Stimulated activated CD4-positive, alpha-beta T cell treated with anti-CD3 and anti-CD28 coated beads, Interleukin-4, amount 100 ng/mL, for 48 hours (primary cell): ENCODE measurements around the gene CCDC82.

ENCODE experiments used
- DNase-seq, 2 donors: peaks; one replicate each; pipeline ENCODE4 v3.0.0-alpha.2; 2020; ENCODE audit warnings: low read depth in 2 of 2

CCDC82 gene

DNA sequence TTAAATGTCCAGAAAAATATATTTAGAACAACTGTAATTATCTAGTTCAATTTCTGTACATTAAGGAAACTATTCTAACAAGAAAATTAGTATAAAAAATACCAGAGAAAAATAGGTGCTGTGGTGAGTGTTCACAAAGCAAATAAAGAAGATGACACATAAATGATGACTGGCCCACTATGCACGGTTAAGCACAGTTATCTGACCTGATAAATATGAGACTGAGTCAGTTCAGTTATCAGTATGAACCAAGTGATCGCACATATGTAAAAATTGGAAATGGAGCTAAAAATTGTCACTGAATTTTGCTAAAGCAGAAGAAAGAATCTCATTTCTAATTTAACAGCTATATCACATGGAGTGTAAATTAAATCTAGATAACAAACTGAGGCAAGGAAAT lies 27.9 kb downstream of the CCDC82 start:
- DNase-seq, result no peak

DNA sequence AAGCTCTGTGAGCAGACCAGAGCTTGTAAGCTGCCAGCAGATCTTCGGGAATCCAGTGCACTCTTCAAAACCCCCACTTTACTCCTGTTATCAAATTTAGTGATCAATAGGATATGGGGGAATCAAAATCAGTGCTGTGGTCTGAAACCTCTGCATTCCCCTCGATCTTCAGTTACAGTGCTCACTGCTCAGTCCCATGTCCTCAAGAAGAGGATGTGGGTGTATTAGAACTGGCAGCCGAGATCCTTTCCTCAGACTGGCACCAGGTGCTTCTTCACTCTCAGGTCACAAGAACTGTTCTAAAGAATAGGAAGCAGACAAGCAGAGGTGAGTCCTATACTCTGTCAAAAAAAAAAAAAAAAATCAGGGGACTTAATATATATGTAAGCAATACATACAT lies 31.4 kb downstream of the CCDC82 start:
- no peak for DNase-seq

DNA sequence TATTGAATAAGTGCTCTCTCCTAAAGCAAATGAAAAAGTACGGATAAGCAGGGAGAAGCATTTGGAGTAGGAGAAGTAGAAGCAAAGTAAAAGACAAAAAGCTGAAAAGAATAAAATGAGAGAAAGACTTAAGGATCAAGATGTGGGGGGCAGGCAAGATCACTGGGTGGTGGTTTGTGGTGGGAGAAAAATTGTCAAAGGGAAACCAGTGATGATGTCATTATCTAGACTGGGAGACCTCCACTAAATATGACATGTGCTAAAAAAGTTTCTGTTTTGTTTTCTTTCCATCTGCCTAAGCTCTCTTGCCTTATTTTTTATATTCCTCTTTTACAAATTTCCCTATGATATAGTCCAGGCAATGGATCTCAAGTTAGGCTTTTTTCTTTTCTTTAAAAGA lies 31.9 kb downstream of the CCDC82 start:
- DNase-seq, result no peak

DNA sequence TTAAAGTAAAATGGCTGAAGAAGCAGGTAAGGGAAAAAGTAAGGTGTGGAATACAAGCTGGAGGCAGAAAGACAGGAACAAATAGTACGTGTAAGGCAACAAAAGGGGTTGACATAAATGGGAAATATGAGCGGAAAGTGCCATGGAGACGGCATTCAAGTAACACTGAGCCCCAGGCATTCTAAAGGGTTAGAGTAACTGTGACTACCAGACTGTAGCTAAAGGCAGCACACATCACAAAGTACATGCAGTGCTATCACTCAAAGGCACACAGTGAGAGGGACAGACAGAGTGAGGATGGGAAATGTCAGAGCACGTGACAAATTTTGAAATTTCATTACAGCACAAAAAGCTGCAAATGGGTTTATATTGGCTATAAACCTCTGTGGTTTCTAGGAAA lies 32.9 kb downstream of the CCDC82 start:
- DNase-seq, result no peak

DNA sequence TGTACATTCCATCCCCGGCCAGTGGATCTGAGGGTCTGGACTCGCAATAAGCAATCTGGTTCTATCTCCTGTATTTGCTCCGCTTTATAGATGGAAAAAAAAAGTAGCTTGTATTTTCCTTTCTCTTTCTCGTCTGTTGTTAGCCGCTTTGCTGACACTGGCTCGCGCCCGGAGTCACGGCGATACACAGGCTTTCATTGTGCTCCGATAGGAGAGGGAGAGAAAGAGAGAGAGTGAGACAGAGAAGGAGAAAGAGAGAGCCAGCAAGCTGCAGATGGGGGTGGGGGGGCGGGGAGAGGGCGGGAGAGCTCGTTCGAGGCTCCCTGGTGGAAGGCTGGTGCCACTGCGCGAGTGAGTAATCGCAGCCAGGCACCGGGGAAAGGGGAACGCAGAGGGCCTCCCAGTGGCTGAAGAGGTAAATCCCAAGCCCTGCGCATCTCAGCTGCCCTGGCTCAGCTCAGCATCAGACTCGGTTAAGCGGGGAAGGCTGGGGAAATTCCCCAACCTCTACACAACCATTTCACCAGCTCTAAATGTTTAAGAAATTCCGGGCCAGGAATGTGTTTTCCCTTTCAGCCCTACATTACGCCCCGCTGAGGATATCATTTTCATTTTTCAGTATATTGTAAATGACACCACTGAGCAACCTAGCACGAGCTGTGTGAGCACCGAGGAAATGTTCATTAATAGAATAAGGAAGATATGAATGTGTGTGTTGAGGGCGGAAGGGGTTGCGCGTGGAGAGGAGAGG lies 46.6 kb downstream of the CCDC82 start, which contains the start of gene MAML2:
TSS of gene MAML2 (minus strand) at position 235 of the 751 bp plus-strand sequence. CDS start 1,300 bp downstream, outside the sequence.
- DNase-seq, result peak; percentile 81 to 91

DNA sequence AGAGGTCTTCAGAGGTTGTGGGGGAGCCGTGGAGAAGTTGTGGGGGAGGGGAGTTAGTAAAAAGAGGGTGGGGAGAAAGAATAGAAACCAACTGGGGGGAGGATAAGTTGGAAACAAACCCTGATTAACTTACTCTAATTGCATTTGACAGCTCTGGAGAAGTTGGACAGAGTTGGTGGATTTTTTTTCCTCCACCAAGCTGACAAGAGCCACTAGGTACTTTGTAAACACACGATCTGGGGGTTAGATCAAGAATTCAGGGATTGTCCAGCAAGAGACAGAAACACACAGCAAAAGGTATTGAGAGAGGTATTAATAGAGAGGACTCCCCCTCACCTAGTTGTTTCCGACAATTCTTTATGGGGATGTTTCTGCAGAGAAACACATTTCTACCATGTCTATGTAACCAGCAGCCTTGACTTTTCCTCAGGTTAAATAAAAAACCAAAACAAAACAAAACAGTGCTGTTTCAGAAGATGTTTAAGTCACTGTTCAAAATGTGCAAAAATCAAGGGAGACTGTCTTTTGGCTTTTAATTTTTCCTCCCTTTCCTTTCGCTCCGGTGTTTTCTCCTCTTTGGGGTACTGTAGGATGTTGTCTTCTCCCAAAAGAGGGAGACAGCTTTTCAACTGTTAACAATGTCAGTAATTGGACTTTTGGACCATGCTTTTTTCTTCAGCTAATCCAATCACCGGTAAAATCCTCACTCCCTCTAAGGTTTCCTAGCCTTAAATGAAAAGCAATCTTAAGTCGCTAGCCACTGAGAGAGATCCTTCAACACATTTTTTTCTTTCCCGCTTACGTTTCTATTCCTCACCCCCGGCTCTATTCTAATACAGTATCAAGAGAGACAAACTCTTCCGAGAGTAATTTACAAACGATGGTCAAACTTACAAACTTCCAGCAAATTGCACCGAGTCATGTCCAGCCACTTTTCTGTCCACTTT lies 47.4 kb downstream of the CCDC82 start:
- no peak for DNase-seq

DNA sequence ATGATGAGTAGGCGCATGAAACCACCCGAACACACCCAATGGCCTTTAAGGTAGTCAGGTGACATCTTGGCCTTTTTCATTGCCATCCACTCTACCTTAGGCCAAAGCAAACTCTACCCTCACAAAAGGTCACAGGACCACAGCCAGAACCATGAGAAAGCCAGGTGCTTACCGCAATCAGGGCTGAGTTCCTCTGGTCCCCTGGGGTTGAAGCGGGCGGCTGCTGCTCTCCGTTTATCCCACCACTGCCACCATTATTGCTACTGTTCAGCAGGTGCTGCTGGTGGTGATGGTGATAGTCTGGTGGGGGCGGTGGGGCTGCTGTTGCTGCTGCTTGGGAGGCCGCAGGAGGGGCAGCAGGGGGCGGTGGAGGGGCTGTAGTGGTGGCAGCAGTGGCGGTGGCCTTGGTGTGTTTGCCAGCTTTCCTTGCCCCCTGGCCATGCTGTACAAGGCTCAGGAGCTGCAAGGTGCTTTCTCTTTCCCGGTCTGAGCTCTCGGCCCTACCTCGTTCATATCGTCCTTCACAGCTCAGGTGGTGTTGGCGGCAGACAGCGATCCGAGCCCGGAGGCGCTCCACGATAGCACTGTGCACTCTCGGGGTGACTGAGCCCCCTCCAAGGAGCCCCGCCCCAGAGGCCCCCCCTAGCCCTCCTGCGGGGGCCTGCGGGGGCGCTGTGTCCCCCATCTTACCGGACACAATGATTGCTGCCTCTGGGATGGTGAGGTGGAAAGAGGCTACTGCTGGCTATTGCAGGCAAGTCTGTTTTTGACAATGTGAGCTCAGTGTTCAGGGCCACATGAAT lies 48.3 kb downstream of the CCDC82 start:
- peak; percentile 45 to 46 for DNase-seq

DNA sequence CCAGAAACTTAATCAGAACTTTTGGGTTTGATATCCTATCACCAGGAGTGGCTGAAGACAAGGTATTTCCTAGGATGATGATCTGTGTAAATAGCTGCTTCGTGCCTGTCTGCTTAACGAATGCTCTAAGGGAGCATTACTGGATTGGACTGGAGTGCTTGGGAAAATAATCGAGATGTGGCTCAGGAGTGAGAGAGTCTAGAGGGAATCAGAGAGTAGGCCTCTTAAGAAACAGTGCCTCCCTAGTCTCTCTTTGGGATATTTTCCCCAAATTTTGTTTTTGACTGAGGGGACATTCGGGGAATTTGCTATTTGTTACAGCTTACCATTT lies 49.2 kb downstream of the CCDC82 start:
- DNase-seq, result no peak

DNA sequence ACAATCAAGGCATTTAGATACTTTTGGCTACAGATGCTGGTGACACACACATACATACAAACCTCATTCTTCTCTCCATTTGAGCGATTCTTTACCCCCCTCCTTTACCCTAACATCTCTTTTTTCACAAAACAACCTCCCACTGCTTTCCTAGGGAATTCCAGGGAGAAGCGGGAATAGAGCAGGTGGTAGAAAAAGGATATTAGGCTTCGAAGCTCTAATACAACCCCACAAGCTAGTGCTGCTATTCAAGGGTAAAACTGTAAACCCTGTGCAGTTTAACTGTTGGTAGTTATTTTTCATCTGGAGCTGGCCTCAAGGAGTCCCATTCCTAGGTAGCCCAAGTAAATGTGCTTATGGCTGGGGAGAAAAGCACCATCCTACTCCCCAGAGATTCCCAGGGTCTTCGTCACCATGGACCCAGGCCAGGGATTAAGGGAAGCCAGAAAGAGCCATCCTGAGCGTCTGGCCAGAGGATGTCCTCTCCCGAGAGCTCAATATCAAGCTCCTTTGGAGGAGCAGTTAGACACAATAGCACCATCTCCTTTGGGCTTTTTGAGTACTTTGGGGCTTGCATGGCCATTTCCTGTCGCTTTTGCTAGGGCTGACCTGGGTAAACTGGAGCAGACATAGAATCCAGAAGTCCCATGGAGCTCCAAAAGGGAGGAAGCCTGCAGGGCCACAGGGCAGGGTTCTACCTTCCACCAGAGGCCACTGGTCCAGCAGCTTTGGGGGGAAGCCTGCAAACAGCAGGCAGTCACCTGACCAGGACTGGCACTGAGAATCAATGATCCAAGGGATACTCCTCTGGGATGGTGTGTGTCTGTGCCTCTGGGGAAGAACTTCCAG lies 49.8 kb downstream of the CCDC82 start:
- no peak for DNase-seq

DNA sequence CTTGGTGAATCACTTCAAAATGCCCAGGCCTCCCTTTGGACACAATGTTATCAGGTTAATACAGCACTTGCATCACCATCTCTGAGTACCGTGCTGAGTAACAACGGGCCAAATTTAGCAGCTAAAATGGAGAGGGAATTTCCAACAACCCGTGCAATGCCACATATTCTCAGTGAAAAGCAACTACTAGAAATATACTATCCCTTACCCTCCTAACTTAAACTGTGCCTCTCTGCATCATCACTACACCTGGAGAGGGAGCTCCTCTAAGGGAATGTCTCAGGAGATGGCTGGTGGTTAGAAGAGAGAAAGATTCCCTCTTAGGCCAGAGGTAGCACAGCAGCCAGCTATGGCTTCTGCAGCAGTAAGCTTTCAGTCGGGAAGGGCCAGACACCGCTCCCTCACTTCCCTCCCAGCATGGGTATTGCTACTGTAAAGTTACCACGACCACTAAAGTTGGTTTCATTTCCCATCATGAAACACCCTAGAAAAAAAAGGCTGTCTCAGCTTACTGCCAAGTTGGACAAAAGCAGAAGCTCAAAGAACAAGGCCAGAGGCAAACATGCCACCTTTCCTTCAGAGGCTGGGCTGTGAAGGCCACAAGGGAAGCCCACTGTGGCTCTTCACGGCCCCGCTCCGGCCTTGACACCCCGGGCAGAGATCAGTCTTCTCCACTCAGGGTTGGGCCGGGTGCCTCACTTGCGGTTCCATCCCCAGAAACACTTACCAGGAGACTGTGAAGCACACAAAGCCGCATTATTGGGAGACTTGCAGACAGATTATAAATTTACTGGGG lies 50.6 kb downstream of the CCDC82 start:
- peak in 1 of 2 donors; percentile 30 for DNase-seq

DNA sequence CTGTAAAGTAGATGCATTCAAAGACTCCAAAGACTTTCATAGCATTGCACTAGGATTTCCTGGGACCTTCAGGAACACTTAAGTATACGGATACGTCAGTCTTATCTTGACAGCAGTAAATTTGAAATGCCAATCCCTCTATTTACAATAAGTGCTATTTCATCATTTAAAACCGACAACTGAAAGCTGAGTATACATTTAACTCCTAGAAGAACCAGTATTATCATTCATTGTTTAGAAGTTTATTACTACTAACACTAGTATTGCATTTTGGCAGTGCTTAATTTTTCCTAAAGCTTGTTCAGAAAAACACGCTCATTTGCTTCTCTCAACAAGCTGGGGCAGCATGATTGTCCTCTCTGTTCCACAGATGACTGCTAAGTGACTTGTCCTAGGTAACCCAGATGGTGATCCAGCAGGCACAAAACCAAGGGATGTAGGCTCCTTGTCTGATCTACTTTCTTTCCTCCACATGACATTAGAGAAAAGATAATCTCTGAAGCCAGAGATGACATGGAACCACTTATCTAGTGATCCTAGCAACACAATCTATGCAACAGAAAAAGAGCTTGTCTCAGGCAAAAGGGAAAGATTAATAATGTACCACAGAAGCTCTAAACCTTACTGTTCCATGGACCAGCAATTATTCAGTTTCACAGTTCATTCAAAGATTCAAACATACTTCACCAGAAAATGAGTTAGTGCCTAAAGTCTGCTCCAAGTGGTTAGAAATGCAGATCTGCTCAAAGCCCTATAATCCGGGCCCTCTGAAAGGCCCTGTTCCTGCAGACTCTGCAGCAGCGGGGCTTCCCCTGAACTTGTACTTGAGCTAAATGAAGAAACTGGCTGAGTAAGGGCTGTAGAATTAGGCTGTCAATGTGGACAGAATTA lies 51.9 kb downstream of the CCDC82 start:
- DNase-seq, result peak; percentile 32 to 48

DNA sequence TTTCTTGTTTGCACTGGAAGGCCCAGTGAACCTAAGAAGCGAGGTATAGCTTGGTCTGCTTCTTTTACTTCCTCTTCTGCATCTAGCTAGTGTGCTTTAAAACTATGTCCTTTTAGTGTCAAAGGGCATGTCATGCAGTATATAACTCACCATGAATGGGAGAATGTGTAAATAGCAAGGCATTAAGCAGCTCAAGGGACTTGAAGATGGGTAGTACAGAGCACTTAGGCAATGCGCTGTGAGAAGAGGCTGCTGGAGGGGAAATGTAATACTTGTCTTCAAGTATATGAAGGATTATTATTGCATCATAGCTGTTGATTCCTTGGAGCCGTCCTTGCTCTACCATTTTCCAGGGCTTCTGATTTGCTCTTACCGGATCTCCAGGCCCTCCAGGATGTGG lies 54.3 kb downstream of the CCDC82 start:
- no peak for DNase-seq

DNA sequence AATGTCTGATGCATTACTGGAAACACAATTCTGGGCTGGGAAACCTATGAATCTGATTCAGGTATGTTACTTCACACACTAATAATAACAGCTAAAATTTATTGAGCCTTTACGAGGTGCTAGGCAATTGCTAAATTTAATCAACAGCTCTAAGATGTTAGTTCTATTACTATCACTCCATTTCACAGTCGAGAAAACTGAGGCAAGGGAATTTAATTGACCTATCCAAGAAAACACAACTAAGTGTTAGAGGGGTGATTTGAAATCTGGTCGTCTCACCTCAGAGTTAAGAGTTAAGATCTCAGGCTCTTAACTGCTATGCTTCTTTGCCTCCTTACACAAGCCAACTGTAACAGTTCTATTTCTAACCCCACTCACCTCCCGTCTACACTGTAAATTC lies 55.5 kb downstream of the CCDC82 start:
- no peak for DNase-seq

DNA sequence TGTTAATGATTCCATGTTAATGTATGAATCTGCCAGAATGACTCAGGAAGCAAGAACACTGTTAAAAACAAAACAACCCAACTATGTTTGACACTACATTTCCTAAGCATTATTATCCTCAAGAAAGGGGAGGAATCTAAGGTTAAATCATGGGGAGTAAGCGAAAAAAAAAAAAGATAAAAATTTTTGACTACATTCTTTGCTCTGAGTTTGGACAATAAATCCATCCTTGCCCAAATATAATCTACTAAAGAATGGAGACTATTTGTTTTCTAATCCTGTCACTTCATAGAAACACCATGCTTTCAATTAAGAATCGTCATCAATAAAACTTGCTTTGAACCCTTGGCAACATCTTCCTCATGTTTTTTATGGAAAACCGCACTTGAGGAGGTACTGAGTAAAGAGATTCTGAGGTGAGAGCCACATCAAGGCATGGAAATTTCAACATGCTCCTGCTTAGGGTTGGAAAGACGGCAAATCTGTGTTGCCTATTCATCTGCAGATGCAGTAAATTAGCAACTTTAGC lies 56.5 kb downstream of the CCDC82 start:
- DNase-seq, result no peak

DNA sequence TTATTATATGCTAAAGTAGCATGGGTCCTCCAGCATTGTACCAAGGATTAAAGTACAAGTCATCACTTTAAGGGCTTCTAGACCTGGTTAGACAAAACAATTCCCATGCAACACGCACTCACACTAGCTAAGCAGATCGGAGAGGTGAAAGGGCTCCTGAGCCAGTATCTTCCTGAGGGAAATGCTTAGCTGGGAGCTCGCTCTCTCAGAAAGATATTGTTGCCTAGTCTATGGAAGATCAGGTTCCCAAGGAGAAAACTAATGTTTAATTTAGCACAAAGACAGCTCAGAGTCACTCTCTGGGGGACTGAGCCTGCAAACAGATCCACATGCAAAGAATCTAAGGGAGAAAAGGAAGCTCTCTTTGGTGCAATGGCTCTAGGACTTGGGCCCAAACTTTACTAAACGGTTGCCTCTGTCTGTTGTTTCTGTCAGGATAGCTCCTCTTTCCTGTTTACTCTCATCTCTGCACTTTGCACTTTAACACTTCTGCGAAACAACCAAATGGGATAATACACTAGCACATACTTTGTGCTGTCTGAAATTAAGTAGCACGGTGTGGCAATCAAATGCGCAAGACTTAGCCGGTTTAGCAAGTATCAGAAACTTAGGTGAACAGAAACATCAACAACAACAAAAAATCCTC lies 57.5 kb downstream of the CCDC82 start:
- no peak for DNase-seq

DNA sequence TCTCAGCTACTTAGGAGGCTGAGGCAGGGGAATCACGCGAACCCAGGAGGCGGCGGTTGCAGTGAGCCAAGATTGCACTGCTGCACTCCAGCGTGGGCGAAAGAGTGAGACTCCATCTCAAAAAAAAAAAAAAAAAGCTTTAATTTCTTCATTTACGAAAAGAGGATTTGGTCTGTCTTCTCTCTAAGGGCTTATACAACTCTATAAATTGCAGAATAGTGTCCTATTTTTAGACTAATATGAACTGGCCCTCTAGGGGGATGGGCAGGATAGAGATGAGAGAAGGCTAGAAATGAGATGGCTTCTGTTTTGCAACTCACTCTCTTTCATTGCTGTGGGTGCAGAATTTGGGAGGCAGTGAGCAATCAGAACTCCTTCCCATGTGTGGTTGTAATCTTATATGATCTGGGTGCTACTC lies 58.0 kb downstream of the CCDC82 start:
- DNase-seq, result no peak

DNA sequence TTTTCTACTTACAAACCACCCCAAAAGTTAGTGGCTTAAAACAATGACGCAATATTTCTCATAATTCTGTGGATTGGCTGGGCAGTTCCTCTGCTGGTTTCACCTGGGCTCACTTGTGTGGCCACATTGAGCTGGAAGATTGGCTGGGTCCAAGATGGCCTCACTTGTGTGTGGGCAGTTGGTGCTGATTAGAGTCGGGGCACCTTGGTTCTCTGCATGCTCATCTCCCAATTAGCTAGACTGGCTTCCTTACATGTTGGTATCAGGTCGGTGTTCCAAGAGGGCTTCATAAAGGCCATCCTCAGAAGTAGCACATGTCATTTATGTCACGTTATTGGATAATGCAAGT lies 59.2 kb downstream of the CCDC82 start:
- no peak for DNase-seq

DNA sequence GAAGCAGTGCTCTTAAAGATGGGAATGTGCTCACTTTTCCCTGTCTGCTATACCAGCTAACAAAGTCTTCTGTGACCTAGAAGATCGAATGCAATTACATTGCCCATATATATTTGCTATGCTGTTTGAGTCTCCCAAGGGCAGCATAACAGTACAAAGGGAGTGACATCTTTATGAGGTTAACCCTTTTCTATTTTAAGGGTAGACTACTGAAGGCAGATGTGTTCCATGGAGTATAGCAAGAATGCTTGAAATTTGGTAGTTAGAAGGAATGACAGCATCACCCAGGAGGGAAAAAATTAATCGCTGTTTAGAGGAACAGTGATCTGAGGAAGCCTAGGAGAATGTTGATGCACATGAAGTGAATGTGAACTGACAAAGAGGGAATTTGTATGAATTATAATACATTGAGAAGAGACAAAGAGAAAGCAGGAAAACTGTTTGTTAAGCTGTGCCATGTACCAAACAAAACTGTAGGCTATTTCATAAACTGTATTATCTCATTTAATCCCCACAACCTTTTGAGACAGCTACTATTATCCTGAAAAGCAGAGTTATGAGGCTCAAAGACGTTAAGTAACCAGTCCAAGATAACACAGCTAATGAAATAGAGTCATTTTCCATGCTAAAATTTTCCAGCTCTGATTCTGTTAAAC lies 59.7 kb downstream of the CCDC82 start:
- DNase-seq, result no peak
